ENCODE measurements around the gene COLGALT1.
A peak's percentile ranks its signal among the peaks of the same experiment; 100 is the strongest.
"Not testable (repeated sequence)": the region's sequence is repeated elsewhere in the genome, so short reads cannot be mapped to it uniquely, and the experiment has no call there.

Gene COLGALT1

DNA sequence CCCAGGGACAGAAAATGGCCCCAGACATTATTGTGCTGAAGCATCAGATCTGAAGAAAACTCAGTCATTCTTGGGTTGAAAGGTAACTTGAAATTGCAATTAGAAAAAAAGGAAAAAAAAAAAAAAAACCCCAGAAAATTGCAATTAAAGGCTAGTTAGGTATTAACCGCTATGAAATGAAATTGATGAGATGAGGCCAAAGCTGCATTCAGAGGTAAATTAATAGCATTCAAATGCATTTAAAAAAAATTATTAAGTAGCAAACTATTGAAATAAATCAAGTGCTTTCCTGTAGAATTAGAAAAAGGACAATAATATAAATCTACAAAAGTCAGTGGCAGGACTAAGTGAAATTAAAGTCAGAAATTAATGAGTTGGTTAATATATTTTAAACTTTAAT, 37.6 kb upstream of the COLGALT1 start:
- H3K9me3 ChIP-seq (ENCODE audit: insufficient read depth, low read length) = peaks cover 7% of the 10 kb centered on the region; the same call in 1 of the 2 replicates
- no peak for TF ChIP-seq CTCF (IDR thresholded peaks at IDR 0.05; ENCODE audit: insufficient read depth, low read length, poor library complexity, severe bottlenecking)
- TF ChIP-seq EZH2phosphoT487 (conservative IDR thresholded peaks at IDR 0.05; ENCODE audit: low read length) = no peak
- H3K9me2 ChIP-seq (replicated peaks; ENCODE audit: insufficient read depth, low read length) = no peaks in the 10 kb centered on the region
- H3K27me3 ChIP-seq (ENCODE audit: low read length) = no peaks in the 10 kb centered on the region
- H3K4me3 ChIP-seq (ENCODE audit: insufficient read depth, low read length, poor library complexity, severe bottlenecking) = no peak overlapping the region
- no peak overlapping the region for H3K9ac ChIP-seq (ENCODE audit: low read length)
- H3K36me3 ChIP-seq (ENCODE audit: low read length) = peaks cover 20% of the 10 kb centered on the region
- H3K27ac ChIP-seq (ENCODE audit: low read depth, low read length) = no peak overlapping the region
- H3K4me2 ChIP-seq (ENCODE audit: low read depth, low read length, poor library complexity, severe bottlenecking) = no peak overlapping the region
- H3K79me2 ChIP-seq (ENCODE audit: insufficient read depth, low read length) = peaks cover 2% of the 10 kb centered on the region
- no peaks in the 10 kb centered on the region for H4K20me1 ChIP-seq (ENCODE audit: low read depth, low read length)
- no peak overlapping the region for H2AFZ ChIP-seq (ENCODE audit: low read depth, low read length, severe bottlenecking)
- H3F3A ChIP-seq (ENCODE audit: insufficient read depth) = peaks cover 22% of the 10 kb centered on the region

DNA sequence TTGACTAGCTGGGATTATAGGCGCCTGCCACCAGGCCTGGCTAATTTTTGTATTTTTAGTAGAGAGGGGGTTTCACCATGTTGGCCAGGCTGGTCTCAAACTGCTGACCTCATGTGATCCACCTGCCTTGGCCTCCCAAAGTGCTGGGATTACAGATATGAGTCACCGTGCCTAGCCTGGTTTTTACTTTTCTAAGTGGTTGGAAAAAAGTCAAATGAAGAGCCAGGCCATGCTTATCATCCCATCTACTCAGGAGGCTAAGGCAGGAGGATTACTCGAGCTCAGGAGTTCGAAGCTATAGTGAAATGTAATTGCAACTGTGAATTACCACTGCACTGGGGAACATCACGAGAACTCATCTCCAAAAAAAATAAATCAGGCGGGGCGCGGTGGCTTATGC, 36.8 kb upstream of the COLGALT1 start:
- H3K4me2 ChIP-seq (ENCODE audit: low read depth, low read length, poor library complexity, severe bottlenecking); H3K27ac ChIP-seq (ENCODE audit: low read depth, low read length): not testable (repeated sequence)
- H3F3A ChIP-seq (ENCODE audit: insufficient read depth) = peaks cover 30% of the 10 kb centered on the region

DNA sequence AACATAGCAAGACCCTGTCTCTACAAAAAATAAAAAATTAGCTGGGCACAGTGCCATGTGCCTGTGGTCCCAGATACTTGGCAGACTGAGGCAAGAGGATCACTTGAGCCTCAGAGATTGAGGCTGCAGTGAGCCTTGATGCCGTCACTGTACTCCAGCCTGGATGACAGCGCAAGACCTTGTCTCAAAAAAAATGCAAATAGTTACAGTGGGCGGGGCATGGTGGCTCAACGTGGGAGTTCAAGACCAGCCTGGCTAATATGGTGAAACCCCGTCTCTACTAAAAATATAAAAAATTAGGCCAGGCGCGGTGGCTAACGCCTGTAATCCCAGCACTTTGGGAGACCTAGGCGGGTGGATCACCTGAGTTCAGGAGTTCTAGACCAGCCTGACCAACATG, 35.5 kb upstream of the COLGALT1 start:
- Histone ChIP-seq H3K27ac (ENCODE audit: low read depth, low read length) (0 out of 2 replicates have a peak overlapping the region, but pooled peaks have one; percentile 12), H3K4me3 (ENCODE audit: insufficient read depth, low read length, poor library complexity, severe bottlenecking) (no peak overlapping the region), H3K9ac (ENCODE audit: low read length) (no peak overlapping the region), H4K20me1 (ENCODE audit: low read depth, low read length) (no peaks in the 10 kb centered on the region), H2AFZ (ENCODE audit: low read depth, low read length, severe bottlenecking) (no peak overlapping the region), H3K4me2 (ENCODE audit: low read depth, low read length, poor library complexity, severe bottlenecking) (no peak overlapping the region), H3K36me3 (ENCODE audit: low read length) (peaks cover 20% of the 10 kb centered on the region), H3K79me2 (ENCODE audit: insufficient read depth, low read length) (no peaks in the 10 kb centered on the region), H3K27me3 (ENCODE audit: low read length) (no peaks in the 10 kb centered on the region), H3K9me3 (ENCODE audit: insufficient read depth, low read length) (peaks cover 7% of the 10 kb centered on the region; the same call in 1 of the 2 replicates), H3K9me2 (replicated peaks; ENCODE audit: insufficient read depth, low read length) (no peaks in the 10 kb centered on the region), H3F3A (ENCODE audit: insufficient read depth) (peaks cover 43% of the 10 kb centered on the region)
- TF ChIP-seq EZH2phosphoT487 (conservative IDR thresholded peaks at IDR 0.05; ENCODE audit: low read length) (no peak), CTCF (IDR thresholded peaks at IDR 0.05; ENCODE audit: insufficient read depth, low read length, poor library complexity, severe bottlenecking) (no peak)

More for the DNA sequence above, 36.8 kb upstream of the COLGALT1 start:
- not testable (repeated sequence) for H3K9me2 ChIP-seq (replicated peaks; ENCODE audit: insufficient read depth, low read length); H3K4me3 ChIP-seq (ENCODE audit: insufficient read depth, low read length, poor library complexity, severe bottlenecking); H3K9me3 ChIP-seq (ENCODE audit: insufficient read depth, low read length); H3K27me3 ChIP-seq (ENCODE audit: low read length); H3K79me2 ChIP-seq (ENCODE audit: insufficient read depth, low read length); H4K20me1 ChIP-seq (ENCODE audit: low read depth, low read length); H2AFZ ChIP-seq (ENCODE audit: low read depth, low read length, severe bottlenecking); H3K9ac ChIP-seq (ENCODE audit: low read length)
- peaks cover 20% of the 10 kb centered on the region for H3K36me3 ChIP-seq (ENCODE audit: low read length)

DNA sequence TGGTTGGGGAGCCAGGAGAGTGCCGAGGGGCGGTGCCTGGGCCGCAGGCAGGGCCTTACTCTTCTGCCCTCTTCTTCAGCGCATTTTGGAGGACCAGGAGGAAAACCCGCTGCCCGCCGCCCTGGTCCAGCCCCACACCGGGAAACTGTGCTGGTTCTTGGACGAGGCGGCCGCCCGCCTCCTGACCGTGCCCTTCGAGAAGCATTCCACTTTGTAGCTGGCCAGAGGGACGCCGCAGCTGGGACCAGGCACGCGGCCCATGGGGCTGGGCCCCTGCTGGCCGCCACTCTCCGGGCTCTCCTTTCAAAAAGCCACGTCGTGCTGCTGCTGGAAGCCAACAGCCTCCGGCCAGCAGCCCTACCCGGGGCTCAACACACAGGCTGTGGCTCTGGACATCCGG, 34.6 kb upstream of the COLGALT1 start:
- no peak overlapping the region for H3K4me3 ChIP-seq (ENCODE audit: insufficient read depth, low read length, poor library complexity, severe bottlenecking)
- no peak for TF ChIP-seq EZH2phosphoT487 (conservative IDR thresholded peaks at IDR 0.05; ENCODE audit: low read length)
- TF ChIP-seq CTCF (IDR thresholded peaks at IDR 0.05; ENCODE audit: insufficient read depth, low read length, poor library complexity, severe bottlenecking) = no peak
- no peak overlapping the region for H2AFZ ChIP-seq (ENCODE audit: low read depth, low read length, severe bottlenecking)
- no peak overlapping the region for H3K9ac ChIP-seq (ENCODE audit: low read length)
- no peak overlapping the region for H3K27ac ChIP-seq (ENCODE audit: low read depth, low read length)
- H3K9me3 ChIP-seq (ENCODE audit: insufficient read depth, low read length) = peaks cover 7% of the 10 kb centered on the region; the same call in 1 of the 2 replicates
- no peaks in the 10 kb centered on the region for H4K20me1 ChIP-seq (ENCODE audit: low read depth, low read length)
- H3K9me2 ChIP-seq (replicated peaks; ENCODE audit: insufficient read depth, low read length) = no peaks in the 10 kb centered on the region
- H3K36me3 ChIP-seq (ENCODE audit: low read length) = peaks cover 19% of the 10 kb centered on the region
- no peaks in the 10 kb centered on the region for H3K79me2 ChIP-seq (ENCODE audit: insufficient read depth, low read length)
- H3F3A ChIP-seq (ENCODE audit: insufficient read depth) = peaks cover 43% of the 10 kb centered on the region
- no peaks in the 10 kb centered on the region for H3K27me3 ChIP-seq (ENCODE audit: low read length)
- no peak overlapping the region for H3K4me2 ChIP-seq (ENCODE audit: low read depth, low read length, poor library complexity, severe bottlenecking)

Measured in SU-DHL-6 (cell line).